ENCODE results near the gene HOXA7.

HOXA7 gene

GRCh38 chr7:27175626-27176523 lies 19.4 kb upstream of the HOXA7 start:
- TF ChIP-seq CTCF (IDR thresholded peaks at IDR 0.05), result no peak

- no peak for TF ChIP-seq CTCF (IDR thresholded peaks at IDR 0.05)
Measured at GRCh38 chr7:27174874-27175625, 18.6 kb upstream of the HOXA7 start.

DNA sequence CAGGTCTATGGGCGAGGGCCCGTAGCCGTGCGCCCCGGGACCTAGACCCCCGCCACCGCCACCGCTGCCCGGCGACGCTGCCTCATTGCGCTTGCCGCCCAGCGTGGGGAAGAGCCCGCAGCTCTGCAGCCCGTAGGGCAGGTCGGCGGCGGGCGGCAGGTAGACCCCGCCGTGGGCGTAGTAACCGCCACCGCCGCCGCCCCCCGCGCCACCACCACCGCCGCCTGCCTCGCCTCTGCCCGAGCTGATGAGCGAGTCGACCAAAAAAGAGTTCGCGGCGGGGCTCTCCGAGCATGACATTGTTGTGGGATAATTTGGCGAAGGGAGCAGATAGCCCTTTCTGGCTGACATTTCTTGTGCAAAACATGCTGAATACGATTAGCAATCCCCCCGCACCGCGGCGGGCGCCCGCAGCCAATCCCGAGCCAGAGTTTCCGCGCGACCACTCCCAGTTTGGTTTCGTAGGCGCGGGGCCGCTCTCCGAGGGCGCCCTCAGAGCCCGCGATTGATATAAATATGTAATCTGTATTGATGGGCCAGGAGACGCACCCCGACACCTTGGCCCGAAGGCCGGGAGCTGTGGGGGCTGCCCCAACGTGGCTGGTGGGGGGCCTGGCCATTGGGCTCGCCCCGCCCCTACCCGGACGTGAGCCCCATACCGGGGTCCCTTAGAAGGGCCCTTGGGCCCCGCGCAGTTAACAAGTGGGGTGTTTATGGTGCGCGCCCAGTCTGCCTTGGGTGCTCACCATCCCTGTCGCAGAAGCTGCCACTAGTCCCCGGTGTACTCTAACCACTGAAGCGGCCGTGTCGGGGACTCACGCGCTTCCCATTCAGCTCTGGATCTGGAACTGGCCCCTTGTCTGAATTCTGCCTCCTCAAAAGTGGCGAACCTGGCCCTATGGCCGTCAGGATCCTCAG lies 17.7 kb upstream of the HOXA7 start, which contains the start of gene HOXA10:
TSS of gene HOXA10 (minus strand) at position 365 of the 918 bp plus-strand sequence. CDS start at position 351, 14 bp downstream.
- no peak for TF ChIP-seq CTCF (IDR thresholded peaks at IDR 0.05)

DNA sequence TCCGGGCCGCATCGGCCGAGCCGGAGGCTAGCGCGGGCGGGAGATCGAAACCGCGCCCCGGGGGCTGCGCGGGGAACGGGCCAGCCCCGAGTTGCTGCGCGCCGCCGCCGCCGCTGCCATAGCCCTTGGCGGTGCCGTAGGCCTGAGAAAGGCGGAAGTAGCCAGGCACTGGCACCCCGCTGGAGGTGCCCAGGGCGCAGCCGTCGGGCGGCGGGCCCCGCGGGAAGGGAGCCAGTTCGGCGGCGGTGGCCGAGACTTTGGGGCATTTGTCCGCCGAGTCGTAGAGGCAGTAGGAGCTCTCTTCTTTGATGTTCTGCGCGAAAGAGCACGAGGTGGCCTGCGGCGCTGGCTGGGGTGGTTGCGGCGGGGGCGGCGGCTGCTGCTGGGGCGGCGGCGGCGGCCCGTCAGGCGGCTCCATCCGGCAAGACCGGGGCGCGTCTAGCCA lies 17.1 kb upstream of the HOXA7 start:
- no peak for TF ChIP-seq CTCF (IDR thresholded peaks at IDR 0.05)

- TF ChIP-seq CTCF (IDR thresholded peaks at IDR 0.05), result no peak
Measured at GRCh38 chr7:27172823-27173510, 16.5 kb upstream of the HOXA7 start.

GRCh38 chr7:27172315-27172774 lies 15.9 kb upstream of the HOXA7 start:
- no peak for TF ChIP-seq CTCF (IDR thresholded peaks at IDR 0.05)
